H4 (cell line): ENCODE data around the gene ABR. TPM values are rescaled to one million over a fixed set of nuclear protein-coding genes. Genes with fewer than 3 reads are reported as not detected.
"Not testable (repeated sequence)": the region's sequence is repeated elsewhere in the genome, so short reads cannot be mapped to it uniquely, and the experiment has no call there.

Experiments
- DNase-seq: peaks from one replicate; pipeline ENCODE4 v3.0.0-alpha.2; 2015; ENCODE audit warnings: low spot score
- total RNA-seq: library from RNA; depleted of rRNA; stranded (reverse); fragments of >200 nt; shearing (Covaris generic); gene quantifications from 2 replicates; pipeline ENCODE4 v1.2.3, GENCODE V29; 2014

The ABR gene
- total RNA-seq, 1 experiment from 2014 or later = 40.0 TPM

DNA sequence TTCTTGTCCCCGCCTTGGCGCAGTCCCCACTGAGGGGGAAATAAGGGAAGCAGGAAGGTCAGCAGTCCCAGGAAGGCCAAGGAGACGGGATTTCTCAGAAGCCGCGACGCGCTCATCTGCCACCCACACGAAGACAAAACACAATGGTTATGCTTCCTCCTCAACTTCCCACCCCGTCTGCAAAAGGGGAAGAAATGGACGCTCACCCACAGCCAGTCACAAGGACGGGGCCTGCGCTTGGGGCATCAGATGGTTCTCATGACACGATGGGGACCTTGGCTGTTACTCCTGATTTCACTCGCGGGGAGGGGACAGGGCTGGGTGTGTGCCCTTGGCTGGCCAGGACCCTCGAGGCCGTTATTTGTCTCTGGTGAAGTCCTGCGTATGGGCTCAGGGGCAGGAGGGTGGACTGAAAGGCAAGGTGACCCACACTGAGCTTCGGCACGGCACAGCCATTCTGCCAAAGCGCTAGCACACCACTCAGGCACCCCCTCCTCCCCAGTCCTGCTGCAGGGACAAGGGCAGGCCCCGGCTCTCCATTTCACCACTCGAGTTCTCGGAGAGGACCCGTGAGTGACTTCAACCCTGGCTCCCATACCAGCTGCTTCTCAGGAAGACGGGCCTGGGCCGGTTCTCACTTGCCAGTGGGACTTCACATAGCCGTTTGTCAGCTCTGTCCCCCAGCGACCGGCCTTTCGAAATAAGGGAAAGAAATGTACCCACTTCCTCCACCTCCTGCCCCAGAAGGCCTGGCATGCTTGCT lies 84.5 kb downstream of the ABR start:
- DNase-seq = no peak

GRCh38 chr17:1094591-1094990 lies 85.2 kb downstream of the ABR start:
- no peak for DNase-seq

- DNase-seq = no peak
These were observed 87.9 kb downstream of the ABR start for GRCh38 chr17:1091900-1092299.

- no peak for DNase-seq
These were observed 88.6 kb downstream of the ABR start for GRCh38 chr17:1091190-1091534.

- no peak for DNase-seq
These were observed 89.2 kb downstream of the ABR start for GRCh38 chr17:1090465-1091189.

GRCh38 chr17:1089915-1090314 lies 89.9 kb downstream of the ABR start:
- no peak for DNase-seq

GRCh38 chr17:1087381-1088241 lies 92.2 kb downstream of the ABR start:
- DNase-seq = no peak

GRCh38 chr17:1083451-1084187 lies 96.2 kb downstream of the ABR start:
- DNase-seq = no peak

DNA sequence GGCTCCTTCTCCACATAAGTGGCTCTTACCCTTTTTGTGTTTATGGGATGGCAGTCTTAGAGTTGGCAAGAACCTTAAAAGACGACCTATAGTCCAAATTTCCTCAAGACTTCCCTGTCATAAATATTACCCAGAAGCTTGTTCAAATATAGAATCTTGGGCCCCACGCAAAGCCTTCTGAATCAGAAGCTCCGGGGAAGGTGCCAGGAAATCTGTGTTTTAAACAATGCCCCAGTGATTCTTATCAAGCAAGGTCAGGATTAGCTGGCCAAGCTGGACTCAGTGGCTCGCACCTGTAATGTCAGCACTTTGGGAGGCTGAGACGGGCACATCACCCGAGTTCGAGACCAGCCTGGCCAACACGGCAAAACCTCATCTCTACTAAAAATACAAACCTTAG lies 97.2 kb downstream of the ABR start:
- DNase-seq = no peak

DNA sequence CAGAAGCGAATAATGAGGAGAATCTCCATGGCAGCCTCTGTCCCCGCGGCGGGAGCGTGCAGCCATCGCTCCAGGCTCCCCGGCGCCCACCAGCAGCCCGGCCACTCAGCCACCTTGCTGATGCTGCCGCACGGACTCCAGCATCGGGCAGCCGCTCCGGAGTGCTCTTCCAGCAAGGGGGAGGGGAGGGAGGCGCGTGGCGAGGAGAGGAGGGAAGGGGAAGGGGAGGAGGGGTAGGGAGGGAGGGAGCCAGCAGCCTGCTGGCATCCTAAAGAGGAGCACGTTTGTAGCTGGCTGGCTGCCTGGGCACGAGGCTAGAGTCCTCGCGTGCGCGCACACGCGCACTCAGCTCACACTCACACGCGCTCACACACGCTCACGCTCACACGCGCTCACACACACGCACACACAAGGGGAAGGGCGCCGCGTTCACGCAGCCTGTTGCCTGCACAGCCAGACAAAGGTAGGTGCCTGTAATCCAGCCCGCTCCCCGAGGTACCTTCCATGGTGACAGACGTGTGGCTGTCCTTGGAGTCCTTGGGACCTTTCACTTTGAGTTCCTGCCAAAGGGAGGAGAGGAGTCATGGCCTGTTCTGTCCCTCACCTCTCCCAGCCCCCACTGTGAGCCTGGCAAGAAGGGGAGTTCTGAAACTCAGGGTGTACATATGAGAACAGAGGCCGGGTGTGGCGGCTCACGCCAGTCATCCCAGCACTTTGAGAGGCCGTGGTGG lies 100.8 kb downstream of the ABR start:
- DNase-seq = no peak

- DNase-seq = no peak
These were observed 101.6 kb downstream of the ABR start for GRCh38 chr17:1077986-1078711.

DNA sequence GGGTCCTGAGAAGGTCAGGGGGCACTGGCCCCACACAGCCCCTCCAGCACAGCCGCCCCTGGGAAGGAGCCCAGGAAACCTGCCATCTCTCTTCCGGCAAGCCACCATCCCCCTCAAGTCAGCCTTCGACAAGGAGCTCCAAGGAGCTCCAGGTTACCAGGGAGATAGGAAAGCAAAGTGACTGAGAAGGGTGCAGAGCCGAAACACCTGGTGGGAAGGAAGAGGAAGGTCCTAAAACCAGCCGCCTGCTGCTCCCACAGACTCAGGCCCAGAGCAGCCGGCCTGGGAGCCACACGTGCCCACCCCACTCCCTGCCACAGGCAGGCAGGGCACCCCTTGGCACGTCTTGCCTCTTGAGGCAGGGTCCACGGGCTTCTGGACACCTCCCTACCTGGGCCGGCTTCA lies 102.2 kb downstream of the ABR start:
- no peak for DNase-seq

- no peak for DNase-seq
These were observed 102.8 kb downstream of the ABR start for GRCh38 chr17:1076982-1077302.

GRCh38 chr17:1076299-1076981 lies 103.3 kb downstream of the ABR start:
- DNase-seq = no peak

GRCh38 chr17:1074886-1075605 lies 104.7 kb downstream of the ABR start:
- DNase-seq = no peak

DNA sequence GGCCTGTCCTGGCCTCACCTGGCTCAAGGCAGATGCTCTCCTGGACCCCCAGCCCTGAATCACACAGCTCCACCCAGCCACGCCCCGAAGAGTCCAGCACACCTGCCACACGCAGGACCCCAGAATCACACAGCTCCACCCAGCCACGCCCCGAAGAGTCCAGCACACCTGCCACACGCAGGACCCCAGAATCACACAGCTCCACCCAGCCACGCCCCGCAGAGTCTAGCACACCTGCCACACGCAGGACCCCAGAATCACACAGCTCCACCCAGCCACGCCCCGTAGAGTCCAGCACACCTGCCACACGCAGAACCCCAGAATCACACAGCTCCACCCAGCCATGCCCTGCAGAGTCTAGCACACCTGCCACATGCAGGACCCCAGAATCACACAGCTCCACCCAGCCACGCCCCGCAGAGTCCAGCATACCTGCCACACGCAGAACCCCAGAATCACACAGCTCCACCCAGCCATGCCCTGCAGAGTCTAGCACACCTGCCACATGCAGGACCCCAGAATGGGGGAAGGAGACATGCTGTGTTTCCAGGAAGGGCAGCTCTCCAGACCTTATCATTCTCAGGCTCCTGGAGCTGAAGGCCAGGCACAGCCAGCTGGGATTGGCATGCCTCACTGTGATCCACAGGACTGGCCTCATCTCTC lies 105.7 kb downstream of the ABR start:
- not testable (repeated sequence) for DNase-seq

DNA sequence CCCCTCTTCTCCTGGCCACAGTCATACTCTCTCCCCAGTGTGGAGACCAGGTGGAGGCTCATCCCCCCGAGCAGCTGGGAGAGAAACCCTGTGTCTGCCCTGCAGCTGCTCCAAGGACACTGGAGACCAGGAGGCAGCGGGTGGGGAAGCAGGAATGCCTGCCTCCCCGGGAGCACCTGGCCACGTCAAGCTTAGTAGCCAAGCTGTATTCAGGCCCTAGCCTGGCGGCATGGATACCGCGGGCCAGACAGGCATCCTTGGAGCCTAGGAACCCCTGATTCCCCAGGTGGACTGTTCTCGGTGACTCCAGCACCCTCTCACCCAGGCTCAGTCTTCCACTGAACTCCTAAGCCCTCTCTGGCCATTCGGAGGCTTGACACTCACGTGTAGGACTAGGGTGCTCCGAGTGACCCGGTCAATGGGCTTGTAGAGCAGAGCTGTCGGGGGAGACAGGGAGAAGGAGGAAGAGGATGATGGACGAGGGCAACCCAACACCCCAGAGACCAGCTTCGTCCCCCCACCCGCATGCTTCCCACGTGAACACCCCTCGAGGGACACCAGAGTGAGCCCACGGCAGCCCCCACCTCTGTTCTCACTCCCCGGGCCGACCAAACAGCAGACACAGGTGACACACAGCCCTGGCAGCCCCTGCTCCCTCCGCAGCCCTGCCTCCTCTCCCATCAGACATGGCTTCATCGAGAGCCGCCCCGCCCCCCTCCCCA lies 106.4 kb downstream of the ABR start:
- DNase-seq = no peak

GRCh38 chr17:1072551-1072961 lies 107.2 kb downstream of the ABR start:
- no peak for DNase-seq
